MG63 (cell line): ENCODE measurements around the gene GPAT3. TPM values are rescaled to one million over a fixed set of nuclear protein-coding genes. Genes with fewer than 3 reads are reported as not detected.

Experiments
- DNase-seq: peaks from one replicate; pipeline ENCODE4 v3.0.0-alpha.2; 2020
- H3K27me3 ChIP-seq: fragments of 250-450 bp; sonication (Bioruptor Pico); 2 replicates; pipeline ENCODE4 v1.5.1; 2020; ENCODE audit warnings: mild to moderate bottlenecking, moderate library complexity
- H3K36me3 ChIP-seq: fragments of 250-450 bp; sonication (Bioruptor Pico); 2 replicates; pipeline ENCODE4 v1.5.1; 2020; ENCODE audit warnings: mild to moderate bottlenecking, moderate library complexity
- H3K4me3 ChIP-seq: fragments of 250-450 bp; sonication (Bioruptor Pico); 2 replicates; pipeline ENCODE4 v1.5.1; 2020; ENCODE audit warnings: mild to moderate bottlenecking, moderate library complexity
- H3K9me3 ChIP-seq: fragments of 250-450 bp; sonication (Bioruptor Pico); 2 replicates; pipeline ENCODE4 v1.5.1; 2020; ENCODE audit warnings: mild to moderate bottlenecking, moderate library complexity
- total RNA-seq: library from RNA; depleted of rRNA; stranded (reverse); fragments of >200 nt; shearing (Covaris generic); gene quantifications from 2 replicates; pipeline ENCODE4 v1.2.3, GENCODE V29; 2014; ENCODE audit warnings: low replicate concordance; rRNA removed

GPAT3 gene
- total RNA-seq, 1 experiment from 2014 or later, result 0.16 TPM

DNA sequence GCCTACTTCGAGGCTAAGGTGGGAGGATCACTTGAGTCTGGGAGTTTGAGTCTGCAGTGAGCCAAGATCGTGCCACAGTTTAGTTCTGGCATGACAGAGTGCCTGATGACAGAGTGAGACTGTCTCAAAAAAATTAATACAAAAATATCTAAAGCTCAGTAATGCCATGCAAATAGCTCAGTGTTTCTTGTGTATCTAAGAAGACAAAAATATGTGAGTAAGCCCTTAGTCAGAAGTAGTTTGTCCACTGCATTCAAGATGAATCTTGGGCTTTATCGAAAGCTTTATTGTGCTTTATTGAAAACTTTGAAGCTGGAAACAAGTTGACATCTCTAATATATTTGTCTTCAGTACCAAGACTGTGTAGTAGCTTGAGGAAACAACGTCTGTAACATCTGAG, 115.9 kb downstream of the GPAT3 start:
- Histone ChIP-seq H3K4me3 (no peak overlapping the region), H3K9me3 (no peaks in the 10 kb centered on the region), H3K27me3 (no peaks in the 10 kb centered on the region), H3K36me3 (no peaks in the 10 kb centered on the region)
- peak; percentile 29 for DNase-seq

Other genes starting within 250 kb of the GPAT3 start
- 2.1 TPM in 1 of 2 replicates, not detected in the other for gene HPSE, start 201.3 kb upstream of the GPAT3 start, total RNA-seq
- 4.4 and 6.7 TPM in 2 replicates for gene HELQ, start 80.3 kb upstream of the GPAT3 start, total RNA-seq
- gene MRPS18C, start 80.0 kb upstream of the GPAT3 start, total RNA-seq, result 20.9 and 26.7 TPM in 2 replicates
- gene ABRAXAS1, start 51.0 kb upstream of the GPAT3 start, total RNA-seq, result 1.7 and 2.4 TPM in 2 replicates